ENCODE measurements around the gene CNGA4.
"Not testable (repeated sequence)": the region's sequence is repeated elsewhere in the genome, so short reads cannot be mapped to it uniquely, and the experiment has no call there.

Gene CNGA4

DNA sequence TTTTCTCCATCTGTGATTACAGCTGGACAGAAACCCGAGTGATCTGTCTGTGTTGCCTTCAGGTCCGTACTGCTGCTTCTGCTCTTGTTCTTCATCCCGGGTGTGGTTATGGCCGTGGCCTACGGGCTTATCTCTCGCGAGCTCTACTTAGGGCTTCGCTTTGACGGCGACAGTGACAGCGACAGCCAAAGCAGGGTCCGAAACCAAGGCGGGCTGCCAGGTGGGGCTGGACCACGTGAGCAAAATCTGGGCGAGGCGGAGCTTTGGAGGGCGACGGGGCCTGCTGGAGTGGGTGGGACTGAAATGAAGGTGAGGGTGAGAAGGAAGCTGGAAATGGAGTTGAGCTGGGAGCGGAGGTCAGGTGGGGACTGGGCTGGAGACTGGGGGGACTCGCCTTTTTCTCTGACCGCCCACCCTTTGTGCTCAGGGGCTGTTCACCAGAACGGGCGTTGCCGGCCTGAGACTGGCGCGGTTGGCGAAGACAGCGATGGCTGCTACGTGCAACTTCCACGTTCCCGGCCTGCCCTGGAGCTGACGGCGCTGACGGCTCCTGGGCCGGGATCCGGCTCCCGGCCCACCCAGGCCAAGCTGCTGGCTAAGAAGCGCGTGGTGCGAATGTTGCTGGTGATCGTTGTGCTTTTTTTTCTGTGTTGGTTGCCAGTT is 31.8 kb downstream of the CNGA4 start:
- DNase-seq, result no peak

DNA sequence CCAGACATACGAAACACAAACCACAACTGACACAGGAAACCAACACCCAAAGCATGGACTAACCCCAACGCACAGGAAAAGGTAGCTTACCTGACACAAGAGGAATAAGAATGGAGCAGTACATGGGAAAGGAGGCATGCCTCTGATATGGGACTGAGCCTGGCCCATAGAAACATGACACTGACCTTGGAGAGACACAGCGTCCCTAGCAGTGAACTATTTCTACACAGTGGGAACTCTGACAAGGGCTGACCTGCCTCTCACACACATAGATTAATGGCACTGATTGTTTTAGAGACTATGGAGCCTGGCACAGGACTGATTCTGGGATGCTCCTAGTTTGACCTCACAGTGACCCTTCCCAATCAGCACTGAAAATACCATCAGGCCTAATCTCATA is 32.7 kb downstream of the CNGA4 start:
- no peak for DNase-seq

DNA sequence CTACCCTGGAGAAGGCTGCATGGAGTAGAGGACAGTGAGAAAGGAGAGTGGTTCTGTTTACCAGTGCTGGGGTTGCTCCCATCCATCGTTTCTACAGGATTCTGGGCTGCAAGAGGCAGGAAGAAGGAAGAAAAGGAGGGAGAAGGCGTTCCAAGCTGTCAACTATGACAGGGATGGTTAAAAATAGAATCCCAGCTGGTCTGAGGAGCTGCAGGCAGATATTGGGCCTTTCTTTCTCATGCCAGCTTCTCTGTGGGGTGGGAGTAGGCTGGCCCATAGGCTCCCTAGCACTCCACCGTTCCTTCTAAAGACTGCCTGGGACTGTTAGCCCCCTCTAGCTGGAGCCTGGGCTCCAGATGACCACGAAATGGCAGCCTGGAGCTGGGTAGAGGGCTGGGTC is 34.3 kb downstream of the CNGA4 start:
- no peak for DNase-seq

DNA sequence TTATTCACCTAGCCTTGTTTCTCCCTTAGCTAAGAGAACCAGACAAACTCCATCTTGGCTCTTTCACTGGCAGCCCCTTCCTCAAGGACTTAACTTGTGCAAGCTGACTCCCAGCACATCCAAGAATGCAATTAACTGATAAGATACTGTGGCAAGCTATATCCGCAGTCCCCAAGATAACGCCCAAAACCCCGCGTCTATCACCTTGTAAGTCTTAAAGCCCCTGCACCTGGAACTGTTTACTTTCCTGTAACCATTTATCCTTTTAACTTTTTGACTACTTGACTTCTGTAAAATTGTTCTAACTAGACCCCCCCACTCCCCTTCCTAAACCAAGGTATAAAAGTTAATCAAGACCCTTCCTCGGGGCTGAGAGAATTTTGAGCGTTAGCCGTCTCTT is 41.9 kb downstream of the CNGA4 start:
- not testable (repeated sequence) for DNase-seq

DNA sequence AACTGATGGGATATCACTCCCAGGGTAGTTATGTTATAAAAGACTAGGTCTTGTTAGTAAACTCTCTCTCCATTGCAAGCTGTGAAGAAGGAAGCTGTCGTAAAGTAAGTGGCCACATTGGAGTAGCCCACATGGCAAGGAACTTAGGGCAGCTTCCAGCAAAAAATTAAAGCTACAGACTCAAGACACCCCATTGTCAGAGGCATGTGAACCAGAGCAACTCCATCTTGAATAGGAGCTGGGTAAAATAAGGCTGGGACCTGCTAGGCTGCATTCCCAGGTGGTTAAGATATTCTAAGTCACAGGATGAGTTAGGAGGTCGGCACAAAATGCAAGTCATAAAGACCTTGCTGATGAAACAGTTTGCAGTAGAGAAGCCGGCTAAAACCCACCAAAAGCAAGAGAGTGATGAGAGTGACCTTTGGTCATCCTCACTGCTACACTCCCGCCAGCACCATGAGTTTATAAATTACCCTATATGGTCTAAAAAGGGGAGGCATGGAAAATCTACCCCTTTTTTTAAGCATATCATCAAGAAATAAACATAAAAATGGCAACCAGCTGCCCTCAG is 44.6 kb downstream of the CNGA4 start:
- DNase-seq, result no peak

DNA sequence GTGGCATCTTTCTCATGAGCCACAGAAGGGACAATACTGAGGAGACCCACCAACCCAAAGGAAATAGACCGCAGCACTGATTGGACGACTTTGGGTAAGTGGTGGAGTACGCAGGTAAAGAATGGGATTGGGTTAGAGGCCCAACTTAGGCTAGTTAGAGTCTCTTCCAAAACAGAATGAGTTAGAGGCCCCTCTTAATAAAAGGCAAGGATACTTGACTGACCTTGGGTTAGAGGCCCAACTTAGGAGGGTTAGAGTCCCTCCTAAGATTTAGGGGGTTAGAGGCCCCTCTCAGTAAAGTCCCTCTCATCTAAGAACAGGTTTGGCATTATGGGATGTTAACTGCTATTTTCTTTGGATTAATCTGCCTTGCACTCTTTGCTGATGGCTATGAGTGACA is 45.4 kb downstream of the CNGA4 start:
- DNase-seq, result no peak

DNA sequence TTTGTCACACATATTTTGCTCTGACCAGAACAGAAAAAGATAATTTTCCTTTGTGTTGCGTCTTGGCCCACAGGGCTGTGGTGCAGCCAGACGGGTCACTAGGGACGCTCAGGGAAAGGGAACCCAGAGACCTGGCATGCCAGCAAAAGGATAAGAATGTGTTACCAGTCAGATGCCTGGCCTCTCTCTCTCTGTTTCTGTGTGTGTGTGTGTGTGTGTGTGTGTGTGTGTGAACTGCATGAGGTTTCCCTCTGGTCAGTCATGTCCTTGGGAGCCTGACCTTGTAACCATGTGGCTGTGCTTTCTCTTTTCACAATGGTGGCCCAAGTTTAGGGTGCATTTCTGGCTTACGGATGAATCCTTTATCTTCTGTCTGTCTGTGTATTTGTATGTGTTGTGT is 46.1 kb downstream of the CNGA4 start:
- no peak for DNase-seq

All from stimulated activated naive CD4-positive, alpha-beta T cell (primary cell).